PFSK-1 (cell line): ENCODE measurements around the gene ERBB2.

ENCODE experiments used
- FOXP2 ChIP-seq: optimal IDR thresholded peaks from 2 replicates; pipeline ENCODE3; 2011; ENCODE audit warnings: borderline replicate concordance, control low read depth, inconsistent platforms; ENCODE audit not compliant: insufficient read depth; ENCODE audit errors: extremely low read length, extremely low read depth
- POLR2AphosphoS5 ChIP-seq: IDR thresholded peaks from 2 replicates; pipeline ENCODE4 v1.6.1; 2012; ENCODE audit warnings: low read depth, mild to moderate bottlenecking, control low read depth, low read length, moderate library complexity
- REST ChIP-seq, 2 experiments: IDR thresholded peaks; 2 replicates each; pipeline versions ENCODE4 v1.6.1 to v1.8.0; 2011 to 2012; ENCODE audit warnings: low read depth in 2 of 2, low read length in 2 of 2, control low read depth in 1 of 2, inconsistent platforms in 1 of 2, mild to moderate bottlenecking in 1 of 2, moderate library complexity in 1 of 2; ENCODE audit not compliant: insufficient read depth in 1 of 2
- SIN3A ChIP-seq: IDR thresholded peaks from 2 replicates; pipeline ENCODE4 v1.6.1; 2012; ENCODE audit warnings: mild to moderate bottlenecking, low read length, moderate library complexity, borderline replicate concordance; ENCODE audit not compliant: insufficient read depth
- TAF1 ChIP-seq: IDR thresholded peaks from 2 replicates; pipeline ENCODE4 v1.6.1; 2012; ENCODE audit warnings: low read length, control low read depth, borderline replicate concordance; ENCODE audit not compliant: insufficient read depth

ERBB2 gene

GRCh38 chr17:39695089-39695474, 4.8 kb upstream of the ERBB2 start:
- TF ChIP-seq SIN3A (no peak), REST (IDR thresholded peaks at IDR 0.05; ENCODE audit: insufficient read depth in 1 of 2, low read depth in 2 of 2, low read length in 2 of 2) (no peak), TAF1 (no peak), POLR2AphosphoS5 (no peak), FOXP2 (no peak)

- TF ChIP-seq POLR2AphosphoS5: no peak
- no peak for TF ChIP-seq REST (IDR thresholded peaks at IDR 0.05; ENCODE audit: insufficient read depth in 1 of 2, low read depth in 2 of 2, low read length in 2 of 2)
- no peak for TF ChIP-seq SIN3A
- no peak for TF ChIP-seq TAF1
- no peak for TF ChIP-seq FOXP2
Measured at GRCh38 chr17:39696731-39697130, 3.1 kb upstream of the ERBB2 start.

GRCh38 chr17:39697961-39698360, 1.9 kb upstream of the ERBB2 start:
- TF ChIP-seq POLR2AphosphoS5 (no peak), REST (IDR thresholded peaks at IDR 0.05; ENCODE audit: insufficient read depth in 1 of 2, low read depth in 2 of 2, low read length in 2 of 2) (no peak), TAF1 (no peak), FOXP2 (no peak), SIN3A (no peak)

- no peak for TF ChIP-seq REST (IDR thresholded peaks at IDR 0.05; ENCODE audit: insufficient read depth in 1 of 2, low read depth in 2 of 2, low read length in 2 of 2)
- no peak for TF ChIP-seq SIN3A
- TF ChIP-seq TAF1: no peak
- no peak for TF ChIP-seq FOXP2
- no peak for TF ChIP-seq POLR2AphosphoS5
Measured at GRCh38 chr17:39700148-39700987, 504 bp downstream of the ERBB2 start.
